Heart left ventricle (tissue), 13 donors: Measurements from ENCODE around the gene CTTN.

Experiments
- POLR2A ChIP-seq, 2 donors: fragments of 450-650 bp; IDR thresholded peaks; one replicate each; pipeline ENCODE4 v1.6.1; 2017; ENCODE audit warnings: antibody characterized with exemption in 2 of 2, mild to moderate bottlenecking in 2 of 2, moderate library complexity in 2 of 2
- TF ChIP-seq, protein P1 (sequence below), 12 donors: fragments of 200-600 bp; sonication (generic) in 4 of 12; IDR thresholded peaks; one replicate each; pipeline versions ENCODE4 v1.5.0 to v1.8.0; 2018 to 2022; ENCODE audit warnings: antibody characterized with exemption in 12 of 12, mild to moderate bottlenecking in 5 of 12
- donor health status: ischemic (EF 13 %, LVEDD 7.1; RV severe dilation, severe dysfunction).
- donor health status: DM: no; HTN: yes; CAD: no.
- donor health status: DM: no; HTN: no; CAD: no.
- donor health status: ischemic (EF 25% LVEDD 6.9; RV normal size, moderate dysfunction).
- donor health status: ischemic (EF 25% LVEDD 5.7; RV mildly dilated, moderate dysfunction).
- donor health status: ischemic (EF 35%, LVEDD 5.7; RV mildly dilated, moderate dysfunction).
- donor health status: nonischemic (EF 11% LVEDD 7.7; RV severe dilation, severe dysfunction).
- donor health status: DM: yes; HTN: yes; CAD: no.
- donor health status: PGD.
- donor health status: ischemic (EF 29% LVEDD 5.4; RV normal size, mild dysfunction).
- donor health status: nonischemic (EF 23%, LVEDD 6.1; RV moderate dilation, normal function).

DNA sequence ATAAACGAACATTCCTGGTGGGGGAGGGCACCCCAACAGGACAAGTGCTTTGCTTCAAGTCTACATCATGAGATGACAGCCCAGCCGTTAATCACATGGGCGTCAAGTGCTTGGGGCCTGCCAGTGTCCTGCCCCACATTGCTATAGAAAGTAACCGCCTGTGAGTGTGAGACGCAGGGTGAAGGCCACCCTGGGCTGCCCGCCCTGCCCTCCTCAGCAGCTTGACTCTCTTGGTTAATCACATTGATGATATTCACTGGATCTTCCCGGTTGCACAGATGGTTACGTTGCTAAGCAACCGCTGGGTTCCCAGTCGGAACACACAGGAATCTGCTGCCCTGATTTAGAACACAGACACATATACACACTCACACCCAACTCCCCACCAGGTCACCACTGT, 79.3 kb downstream of the CTTN start:
- TF ChIP-seq, protein P1, sequence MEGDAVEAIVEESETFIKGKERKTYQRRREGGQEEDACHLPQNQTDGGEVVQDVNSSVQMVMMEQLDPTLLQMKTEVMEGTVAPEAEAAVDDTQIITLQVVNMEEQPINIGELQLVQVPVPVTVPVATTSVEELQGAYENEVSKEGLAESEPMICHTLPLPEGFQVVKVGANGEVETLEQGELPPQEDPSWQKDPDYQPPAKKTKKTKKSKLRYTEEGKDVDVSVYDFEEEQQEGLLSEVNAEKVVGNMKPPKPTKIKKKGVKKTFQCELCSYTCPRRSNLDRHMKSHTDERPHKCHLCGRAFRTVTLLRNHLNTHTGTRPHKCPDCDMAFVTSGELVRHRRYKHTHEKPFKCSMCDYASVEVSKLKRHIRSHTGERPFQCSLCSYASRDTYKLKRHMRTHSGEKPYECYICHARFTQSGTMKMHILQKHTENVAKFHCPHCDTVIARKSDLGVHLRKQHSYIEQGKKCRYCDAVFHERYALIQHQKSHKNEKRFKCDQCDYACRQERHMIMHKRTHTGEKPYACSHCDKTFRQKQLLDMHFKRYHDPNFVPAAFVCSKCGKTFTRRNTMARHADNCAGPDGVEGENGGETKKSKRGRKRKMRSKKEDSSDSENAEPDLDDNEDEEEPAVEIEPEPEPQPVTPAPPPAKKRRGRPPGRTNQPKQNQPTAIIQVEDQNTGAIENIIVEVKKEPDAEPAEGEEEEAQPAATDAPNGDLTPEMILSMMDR (IDR thresholded peaks at IDR 0.05), result no peak
- TF ChIP-seq POLR2A (IDR thresholded peaks at IDR 0.05), result no peak
